ENCODE results near the gene REELD1. TPM values are rescaled to one million over a fixed set of nuclear protein-coding genes. Genes with fewer than 3 reads are reported as not detected.

The REELD1 gene
- total RNA-seq, 1 donor from 2014 or later = not detected

DNA sequence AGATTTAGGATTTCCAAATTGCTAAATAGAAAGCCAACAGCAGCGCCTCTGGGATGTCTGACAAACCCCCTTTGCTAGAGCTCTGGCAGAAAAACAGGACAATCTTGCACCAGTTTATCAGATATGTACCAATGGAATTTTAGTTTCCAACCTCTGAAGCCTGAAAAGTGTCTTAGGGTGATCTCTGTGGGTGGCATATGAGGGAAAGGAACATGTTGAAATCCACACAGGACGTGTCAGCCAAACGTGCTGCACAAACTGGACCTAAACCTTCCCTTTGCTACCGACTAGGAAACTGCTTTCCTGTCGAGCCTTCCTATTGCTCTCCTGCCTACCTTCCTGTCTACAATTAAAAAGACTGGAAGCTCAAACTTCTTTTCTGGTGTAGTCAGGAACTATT lies 53.5 kb downstream of the REELD1 start:
- DNase-seq = no peak

GRCh38 chr4:146269228-146269653 lies 54.9 kb downstream of the REELD1 start:
- DNase-seq = no peak

GRCh38 chr4:146271466-146271865 lies 57.1 kb downstream of the REELD1 start:
- no peak for DNase-seq

DNA sequence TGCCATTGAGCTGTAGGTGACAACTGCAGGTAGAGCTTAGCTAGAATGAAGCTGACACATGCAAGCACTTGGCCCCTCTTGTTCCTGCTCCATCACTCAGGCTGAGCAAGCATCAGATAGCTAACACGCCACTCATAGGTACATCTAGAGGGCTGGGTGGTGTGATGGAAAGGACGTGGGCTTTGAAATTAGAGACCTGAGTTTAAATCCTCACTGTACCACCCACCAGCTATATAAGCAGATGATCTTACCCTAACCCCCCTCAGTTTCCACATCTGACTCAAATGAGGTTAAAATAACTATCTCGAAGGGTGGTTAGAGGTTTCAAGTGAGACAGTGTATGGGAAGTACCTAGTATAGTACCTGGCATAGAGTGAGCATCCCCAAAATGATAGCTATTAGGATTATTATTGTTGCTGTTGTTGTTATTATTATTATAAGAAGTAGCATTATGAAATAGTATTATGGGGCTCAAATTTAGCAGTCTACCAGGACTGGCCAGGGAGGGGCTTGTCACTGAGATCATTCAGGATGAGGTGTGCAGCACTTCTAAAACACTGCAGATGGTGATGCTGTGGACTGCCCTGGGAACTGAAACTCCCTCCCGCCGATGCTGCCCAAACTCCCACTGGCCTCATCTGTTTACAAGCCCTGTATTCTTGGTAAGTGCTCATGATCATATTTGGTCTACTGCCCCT lies 59.0 kb downstream of the REELD1 start:
- DNase-seq = no peak

GRCh38 chr4:146274774-146275173 lies 60.4 kb downstream of the REELD1 start:
- DNase-seq = no peak

- DNase-seq = no peak
Observed at GRCh38 chr4:146275370-146275769, 61.0 kb downstream of the REELD1 start.

DNA sequence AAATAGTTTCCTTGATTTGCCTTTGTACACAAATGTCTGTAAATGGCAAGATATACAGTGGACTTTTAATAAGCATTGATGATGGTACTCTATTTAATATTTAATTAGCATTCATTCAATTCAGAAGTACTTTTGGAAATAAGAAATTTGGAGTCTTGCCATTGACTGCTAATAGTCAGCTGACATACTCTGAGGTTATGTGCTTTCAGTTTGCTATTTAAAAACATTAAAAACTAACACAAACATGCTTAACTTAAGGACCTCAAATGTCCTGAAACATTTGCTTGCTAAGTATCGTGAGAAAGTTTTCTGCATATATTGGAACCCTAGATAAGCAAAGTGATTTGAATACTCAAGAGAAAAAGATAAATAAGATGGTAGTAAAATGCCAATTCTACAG lies 64.6 kb downstream of the REELD1 start:
- no peak for DNase-seq

Other genes starting within 250 kb of the REELD1 start
- 56.3 TPM for gene LSM6, start 38.8 kb upstream of the REELD1 start, total RNA-seq

All from tongue (tissue), 2 donors.